ENCODE results near the gene HAO2.

HAO2 gene

DNA sequence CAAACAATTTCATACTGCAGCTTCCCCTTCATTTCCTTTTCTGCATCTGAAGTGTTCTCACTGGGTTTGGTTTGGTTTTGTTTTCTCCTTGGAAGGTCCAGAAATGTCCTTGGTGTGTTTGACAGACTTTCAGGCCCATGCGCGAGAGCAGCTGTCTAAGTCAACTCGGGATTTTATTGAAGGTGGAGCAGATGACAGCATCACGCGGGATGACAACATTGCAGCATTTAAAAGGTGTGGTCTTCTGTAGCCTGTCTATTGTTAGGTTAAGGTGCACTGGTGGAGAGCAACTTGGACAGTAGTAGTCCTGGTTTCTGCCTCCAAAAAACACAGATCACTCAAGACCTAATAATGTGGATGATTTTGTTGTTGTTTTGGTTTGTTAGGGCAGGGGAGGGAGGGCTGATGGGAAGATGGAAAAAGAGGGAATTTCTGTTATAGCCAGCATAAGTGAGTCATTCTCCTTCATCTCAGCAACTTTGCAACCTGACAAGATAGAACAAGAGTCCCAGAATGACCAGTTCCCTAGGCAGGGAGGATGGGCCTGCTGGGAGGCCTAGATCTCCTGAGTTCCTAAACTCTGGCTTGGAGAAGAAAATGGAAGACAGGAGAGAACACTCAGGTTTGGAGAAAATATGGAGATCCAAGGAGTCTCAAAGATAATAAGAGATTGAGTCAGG, 12.5 kb downstream of the HAO2 start:
- no peak overlapping the region for H3K4me3 Mint-ChIP-seq
- no peak overlapping the region for H3K27ac Mint-ChIP-seq
- DNase-seq, result no peak
- no peaks in the 10 kb centered on the region for H3K36me3 Mint-ChIP-seq (ENCODE audit: low read depth)
- H3K4me1 Mint-ChIP-seq (ENCODE audit: low read depth), result no peaks in the 10 kb centered on the region
- H3K9me3 Mint-ChIP-seq, result peaks cover 7% of the 10 kb centered on the region
- peaks cover 18% of the 10 kb centered on the region for H3K27me3 Mint-ChIP-seq

DNA sequence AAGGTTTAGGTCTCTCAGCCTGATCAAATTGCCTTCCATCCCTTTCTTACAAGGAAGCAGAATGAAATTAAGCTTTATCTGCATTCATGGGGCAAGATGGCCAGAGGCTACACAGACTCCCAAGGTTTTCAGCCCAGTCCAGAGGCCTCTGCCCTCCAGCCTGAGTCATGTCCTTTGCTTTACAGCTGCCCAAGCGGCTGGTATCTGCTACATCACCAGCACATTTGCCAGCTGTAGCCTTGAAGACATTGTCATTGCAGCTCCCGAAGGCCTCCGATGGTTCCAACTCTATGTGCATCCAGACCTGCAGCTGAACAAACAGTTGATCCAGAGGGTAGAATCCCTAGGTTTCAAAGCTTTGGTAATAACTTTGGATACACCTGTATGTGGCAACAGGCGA, 16.0 kb downstream of the HAO2 start:
- H3K27me3 Mint-ChIP-seq, result peaks cover 20% of the 10 kb centered on the region

DNA sequence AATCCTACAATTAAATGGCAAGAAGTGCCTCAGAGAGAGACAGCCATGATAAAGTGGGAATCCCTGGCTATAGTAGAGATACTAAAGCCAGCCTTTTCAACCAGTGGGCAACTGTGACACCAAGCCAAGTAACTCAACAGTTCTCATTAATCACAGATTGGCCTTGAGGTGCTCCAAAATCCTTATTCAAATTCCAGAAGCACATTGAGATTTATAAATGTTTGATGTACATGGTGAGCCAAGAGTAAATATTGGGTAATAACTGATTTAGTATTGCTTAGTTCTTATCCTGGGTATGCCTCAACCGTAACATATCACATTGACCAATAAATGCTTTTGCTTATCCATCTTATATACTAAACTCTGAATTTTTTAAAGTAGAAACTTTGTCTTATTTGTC, 17.1 kb downstream of the HAO2 start:
- H3K4me1 Mint-ChIP-seq (ENCODE audit: low read depth), result no peaks in the 10 kb centered on the region
- no peaks in the 10 kb centered on the region for H3K36me3 Mint-ChIP-seq (ENCODE audit: low read depth)
- H3K4me3 Mint-ChIP-seq, result no peak overlapping the region
- no peak overlapping the region for H3K27ac Mint-ChIP-seq
- no peak for DNase-seq
- no peaks in the 10 kb centered on the region for H3K9me3 Mint-ChIP-seq
- H3K27me3 Mint-ChIP-seq, result peaks cover 10% of the 10 kb centered on the region

More for the DNA sequence above, 16.0 kb downstream of the HAO2 start:
- Mint-ChIP-seq H3K36me3 (ENCODE audit: low read depth) (no peaks in the 10 kb centered on the region), H3K27ac (no peak overlapping the region), H3K4me1 (ENCODE audit: low read depth) (no peaks in the 10 kb centered on the region), H3K9me3 (no peaks in the 10 kb centered on the region), H3K4me3 (no peak overlapping the region)
- no peak for DNase-seq

DNA sequence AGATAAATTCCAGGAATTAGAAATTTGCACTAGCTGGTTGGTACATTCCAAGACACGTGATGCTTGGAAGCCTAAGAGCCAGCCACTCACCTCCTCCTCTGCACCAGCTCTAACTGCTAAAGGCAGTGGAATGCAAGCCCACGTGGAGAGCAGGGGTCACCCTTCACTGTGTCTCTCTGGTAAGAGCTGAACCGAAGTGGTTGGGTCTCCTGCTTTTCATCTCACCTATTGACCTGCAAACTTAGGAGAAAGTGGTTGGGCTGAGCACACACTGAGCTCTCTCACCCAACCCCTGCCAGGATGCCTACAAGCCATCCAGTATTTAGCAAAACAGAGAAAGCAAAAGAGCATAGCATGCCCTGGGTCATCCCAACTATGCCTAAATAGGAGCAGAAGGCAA, 19.3 kb downstream of the HAO2 start:
- no peaks in the 10 kb centered on the region for H3K36me3 Mint-ChIP-seq (ENCODE audit: low read depth)
- no peak overlapping the region for H3K4me3 Mint-ChIP-seq
- H3K27ac Mint-ChIP-seq, result no peak overlapping the region
- H3K4me1 Mint-ChIP-seq (ENCODE audit: low read depth), result no peaks in the 10 kb centered on the region
- H3K9me3 Mint-ChIP-seq, result no peaks in the 10 kb centered on the region
- no peak for DNase-seq
- peaks cover 3% of the 10 kb centered on the region for H3K27me3 Mint-ChIP-seq

DNA sequence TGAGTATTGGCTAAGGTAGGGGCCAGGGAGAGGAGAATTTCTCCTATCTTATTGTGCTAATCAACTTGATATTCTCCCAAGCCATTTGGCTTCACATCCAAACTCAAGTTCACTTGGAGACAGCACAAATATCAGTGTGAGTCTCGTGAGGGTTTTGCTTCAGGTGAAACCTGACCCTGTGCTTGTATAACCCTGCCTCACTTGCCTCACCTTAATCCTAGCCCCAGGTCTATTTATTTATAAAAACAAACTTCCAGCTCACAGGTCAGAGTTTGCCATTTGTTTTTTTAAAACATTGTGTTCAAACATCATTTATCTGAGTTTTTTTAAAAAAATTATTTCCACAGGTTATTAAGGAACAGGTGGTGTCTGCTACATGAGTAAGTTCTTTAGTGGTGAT, 19.9 kb downstream of the HAO2 start:
- Mint-ChIP-seq H3K36me3 (ENCODE audit: low read depth) (no peaks in the 10 kb centered on the region), H3K27me3 (peaks cover 9% of the 10 kb centered on the region), H3K27ac (no peak overlapping the region), H3K9me3 (no peaks in the 10 kb centered on the region), H3K4me1 (ENCODE audit: low read depth) (no peaks in the 10 kb centered on the region), H3K4me3 (no peak overlapping the region)
- DNase-seq, result no peak

DNA sequence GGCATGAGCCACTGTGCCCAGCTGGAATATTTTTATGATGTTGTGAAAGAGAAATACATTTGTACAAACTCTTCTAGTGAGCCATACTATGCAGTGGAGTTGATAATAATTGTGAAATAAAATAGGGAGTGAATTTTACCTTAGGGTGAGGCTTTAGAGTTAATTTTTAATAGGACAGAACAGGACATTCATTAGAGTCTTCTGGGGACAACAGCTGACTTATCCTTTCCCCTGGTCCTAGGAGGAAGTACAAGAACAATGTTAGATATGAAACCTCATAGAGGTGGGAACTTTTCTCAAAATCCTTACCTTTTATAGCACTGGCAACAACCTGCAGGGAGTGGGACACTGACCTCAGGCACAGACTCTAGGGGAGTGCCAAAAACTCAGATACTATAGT, 21.9 kb downstream of the HAO2 start:
- no peaks in the 10 kb centered on the region for H3K4me1 Mint-ChIP-seq (ENCODE audit: low read depth)
- peaks cover 15% of the 10 kb centered on the region for H3K27me3 Mint-ChIP-seq
- no peak for DNase-seq
- H3K4me3 Mint-ChIP-seq, result no peak overlapping the region
- H3K27ac Mint-ChIP-seq, result no peak overlapping the region
- H3K36me3 Mint-ChIP-seq (ENCODE audit: low read depth), result no peaks in the 10 kb centered on the region
- H3K9me3 Mint-ChIP-seq, result no peaks in the 10 kb centered on the region

DNA sequence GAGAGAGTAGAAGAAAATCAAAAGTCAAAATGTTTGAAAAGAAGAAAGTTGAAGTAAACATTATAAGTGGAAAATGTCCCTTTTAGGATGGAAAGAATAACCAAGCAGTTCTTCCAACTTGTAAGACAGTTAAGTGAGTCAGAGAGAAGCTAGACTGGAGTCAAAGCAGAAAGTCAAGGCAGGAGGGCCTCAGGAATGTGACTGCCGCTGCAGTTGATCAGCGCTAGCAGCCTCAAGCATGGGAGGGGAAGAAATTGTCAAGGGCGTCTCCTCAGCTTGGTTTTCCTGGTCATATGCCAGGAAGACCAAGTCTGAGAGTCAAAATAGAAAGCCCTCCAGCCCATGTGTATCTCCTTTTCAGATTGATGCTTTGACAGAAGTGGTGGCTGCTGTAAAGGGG, 23.2 kb downstream of the HAO2 start:
- Mint-ChIP-seq H3K27ac (no peak overlapping the region), H3K9me3 (no peaks in the 10 kb centered on the region), H3K27me3 (peaks cover 15% of the 10 kb centered on the region), H3K4me3 (no peak overlapping the region), H3K4me1 (ENCODE audit: low read depth) (no peaks in the 10 kb centered on the region), H3K36me3 (ENCODE audit: low read depth) (no peaks in the 10 kb centered on the region)
- no peak for DNase-seq

DNA sequence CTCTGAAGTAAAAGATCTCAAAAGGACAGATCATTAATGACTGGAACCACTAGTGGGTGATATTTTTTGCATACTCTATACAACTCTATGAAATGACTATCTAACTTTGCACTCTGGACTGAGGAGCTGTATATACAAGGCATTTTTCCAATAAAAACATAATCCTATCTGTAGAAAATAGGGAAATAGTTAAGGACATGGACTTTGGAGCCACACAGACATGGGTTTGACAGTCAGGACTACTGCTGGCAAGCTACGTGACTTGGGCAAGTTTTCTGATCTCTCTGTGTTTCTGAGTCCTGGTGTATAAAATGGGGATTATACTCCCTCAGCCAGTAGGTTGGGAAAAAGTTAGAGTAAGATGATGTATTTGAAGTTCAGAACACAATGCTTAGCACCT, 25.5 kb downstream of the HAO2 start:
- Mint-ChIP-seq H3K27me3 (peaks cover 15% of the 10 kb centered on the region), H3K4me1 (ENCODE audit: low read depth) (no peaks in the 10 kb centered on the region), H3K27ac (no peak overlapping the region), H3K9me3 (no peaks in the 10 kb centered on the region), H3K36me3 (ENCODE audit: low read depth) (no peaks in the 10 kb centered on the region), H3K4me3 (no peak overlapping the region)
- no peak for DNase-seq

DNA sequence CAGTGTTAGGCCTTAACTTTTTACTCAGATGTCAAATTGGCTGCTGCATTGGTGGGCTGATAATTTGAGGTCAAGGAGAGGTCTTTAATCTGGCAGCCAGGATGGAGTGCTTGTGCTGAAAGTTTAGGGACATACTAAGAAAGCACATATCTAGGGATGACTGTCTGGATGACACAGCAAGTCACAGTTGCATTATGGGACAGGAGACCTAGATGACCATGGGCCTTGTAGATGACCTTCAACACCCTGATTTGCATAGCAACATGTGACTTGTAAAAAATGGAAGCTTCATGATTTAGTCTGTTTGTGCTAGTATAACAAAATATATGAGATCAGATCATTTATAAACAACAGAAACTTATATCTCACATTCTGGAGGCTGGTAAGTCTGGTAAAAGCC, 28.4 kb downstream of the HAO2 start:
- no peaks in the 10 kb centered on the region for H3K36me3 Mint-ChIP-seq (ENCODE audit: low read depth)
- H3K27ac Mint-ChIP-seq, result no peak overlapping the region
- H3K4me3 Mint-ChIP-seq, result no peak overlapping the region
- H3K4me1 Mint-ChIP-seq (ENCODE audit: low read depth), result no peaks in the 10 kb centered on the region
- no peaks in the 10 kb centered on the region for H3K9me3 Mint-ChIP-seq
- H3K27me3 Mint-ChIP-seq, result peaks cover 13% of the 10 kb centered on the region
- no peak for DNase-seq

DNA sequence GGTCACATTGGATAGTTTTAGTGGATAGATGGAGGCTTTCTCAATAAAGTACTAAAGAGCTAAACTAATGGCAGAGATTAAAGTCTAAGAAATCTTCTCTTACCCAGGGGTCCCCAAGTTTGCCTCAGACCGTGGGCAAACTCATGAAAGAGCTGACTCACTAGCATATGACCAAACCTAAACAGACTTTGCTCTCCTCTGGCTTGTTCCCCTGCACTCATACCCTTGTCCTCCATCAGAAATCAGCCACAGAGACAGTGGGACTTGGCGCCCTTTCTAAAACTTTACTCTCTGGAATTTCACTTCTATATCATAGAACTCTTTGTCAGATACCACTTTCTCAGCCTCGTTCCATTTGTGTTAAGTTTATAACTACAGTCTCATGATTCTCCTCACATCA, 29.4 kb downstream of the HAO2 start:
- no peak overlapping the region for H3K27ac Mint-ChIP-seq
- H3K36me3 Mint-ChIP-seq (ENCODE audit: low read depth), result no peaks in the 10 kb centered on the region
- no peaks in the 10 kb centered on the region for H3K4me1 Mint-ChIP-seq (ENCODE audit: low read depth)
- peaks cover 12% of the 10 kb centered on the region for H3K27me3 Mint-ChIP-seq
- H3K9me3 Mint-ChIP-seq, result no peaks in the 10 kb centered on the region
- H3K4me3 Mint-ChIP-seq, result no peak overlapping the region
- no peak for DNase-seq

DNA sequence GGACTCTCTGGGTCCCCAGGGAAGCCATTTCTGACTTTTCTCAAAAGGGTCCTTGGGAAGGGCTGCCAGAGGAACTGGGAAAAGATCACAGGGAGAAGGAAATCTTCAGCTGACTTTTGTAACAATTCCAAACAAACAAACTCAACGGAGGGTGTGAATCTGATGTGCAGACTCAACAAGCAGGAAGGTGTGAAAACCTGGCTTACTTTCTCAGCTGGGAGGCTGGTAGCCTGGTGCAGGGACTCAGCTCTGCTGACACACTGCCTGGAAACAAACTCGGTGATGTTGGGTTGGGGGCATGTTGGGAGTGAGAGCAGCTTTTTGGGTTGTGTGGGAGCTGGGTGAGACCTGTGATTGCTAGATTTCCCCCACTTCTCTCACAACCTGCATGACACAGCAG, 36.2 kb downstream of the HAO2 start:
- no peak overlapping the region for H3K4me3 Mint-ChIP-seq
- no peaks in the 10 kb centered on the region for H3K4me1 Mint-ChIP-seq (ENCODE audit: low read depth)
- no peaks in the 10 kb centered on the region for H3K36me3 Mint-ChIP-seq (ENCODE audit: low read depth)
- DNase-seq, result no peak
- no peak overlapping the region for H3K27ac Mint-ChIP-seq
- H3K27me3 Mint-ChIP-seq, result peaks cover 28% of the 10 kb centered on the region
- peaks cover 16% of the 10 kb centered on the region for H3K9me3 Mint-ChIP-seq

DNA sequence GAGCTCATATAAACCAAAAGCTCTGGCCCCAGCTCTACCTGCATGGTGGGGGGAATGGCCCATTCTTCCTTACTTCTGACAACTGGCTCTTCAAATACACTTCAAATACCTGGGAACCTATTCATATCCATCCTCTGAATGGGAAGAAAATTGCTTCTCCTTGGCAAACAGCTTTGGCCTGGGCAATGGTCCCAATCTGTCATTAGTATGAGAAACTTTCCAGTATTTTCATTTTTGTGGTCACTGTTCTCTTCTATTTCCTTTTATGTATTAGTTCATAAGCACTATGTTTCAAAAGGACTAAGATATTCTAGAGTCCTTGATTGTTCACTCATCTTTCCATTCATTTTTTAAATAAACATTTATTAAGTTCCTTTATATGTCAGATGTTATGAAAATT, 41.1 kb downstream of the HAO2 start:
- no peaks in the 10 kb centered on the region for H3K36me3 Mint-ChIP-seq (ENCODE audit: low read depth)
- DNase-seq, result no peak

DNA sequence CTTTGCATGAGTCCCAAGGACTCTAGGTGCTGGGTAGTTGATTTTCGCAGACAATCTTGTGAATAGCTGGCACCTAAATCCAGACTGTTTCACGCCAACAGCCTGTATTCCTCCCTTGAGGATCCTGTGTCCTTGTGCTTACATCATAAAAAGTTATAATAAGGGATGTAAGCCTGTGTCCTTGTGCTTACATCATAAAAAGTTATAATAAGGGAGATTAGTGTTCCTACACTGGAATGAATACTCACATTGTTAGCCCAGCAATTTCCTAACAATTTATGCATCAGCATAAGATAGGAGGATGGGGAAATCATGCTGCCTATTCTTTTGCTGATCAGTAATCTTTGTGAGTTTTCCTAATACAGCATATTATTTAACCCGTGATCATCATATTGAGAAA, 42.4 kb downstream of the HAO2 start:
- H3K4me1 Mint-ChIP-seq (ENCODE audit: low read depth), result no peaks in the 10 kb centered on the region
- no peaks in the 10 kb centered on the region for H3K36me3 Mint-ChIP-seq (ENCODE audit: low read depth)
- peaks cover 13% of the 10 kb centered on the region for H3K9me3 Mint-ChIP-seq
- peaks cover 6% of the 10 kb centered on the region for H3K27me3 Mint-ChIP-seq
- H3K27ac Mint-ChIP-seq, result no peak overlapping the region
- no peak for DNase-seq
- H3K4me3 Mint-ChIP-seq, result no peak overlapping the region

More for the DNA sequence above, 41.1 kb downstream of the HAO2 start:
- Mint-ChIP-seq H3K4me1 (ENCODE audit: low read depth) (no peaks in the 10 kb centered on the region), H3K27ac (no peak overlapping the region), H3K27me3 (peaks cover 12% of the 10 kb centered on the region), H3K9me3 (peaks cover 13% of the 10 kb centered on the region), H3K4me3 (no peak overlapping the region)

DNA sequence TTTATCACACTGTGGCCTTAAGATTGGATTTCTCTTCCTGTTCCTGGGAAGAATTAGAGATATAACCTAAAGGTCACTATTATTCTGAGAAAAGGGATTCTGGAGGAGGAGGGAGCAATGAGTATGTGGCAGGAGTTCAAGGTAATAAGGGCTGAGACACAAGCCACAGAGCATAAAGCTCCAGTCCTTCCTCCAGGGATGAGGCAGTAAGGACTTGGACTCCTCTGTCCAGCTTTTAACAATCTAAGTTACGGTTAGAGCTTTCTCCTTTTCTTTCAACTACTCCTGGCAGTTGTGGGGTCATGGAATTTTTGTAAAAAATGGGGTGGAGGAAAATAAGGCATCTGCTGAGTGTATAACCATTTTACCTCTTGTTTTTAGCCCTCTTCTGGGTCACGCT, 46.4 kb downstream of the HAO2 start, which contains the start of gene HSD3B2:
Gene HSD3B2, plus strand, starts transcription at position 201 of the 400 bp plus-strand sequence. CDS start 270 bp downstream, outside the sequence.
- Mint-ChIP-seq H3K4me3 (no peak within 1 kb of the TSS), H3K36me3 (ENCODE audit: low read depth) (no peaks in the 10 kb centered on the region)
- no peak for DNase-seq

DNA sequence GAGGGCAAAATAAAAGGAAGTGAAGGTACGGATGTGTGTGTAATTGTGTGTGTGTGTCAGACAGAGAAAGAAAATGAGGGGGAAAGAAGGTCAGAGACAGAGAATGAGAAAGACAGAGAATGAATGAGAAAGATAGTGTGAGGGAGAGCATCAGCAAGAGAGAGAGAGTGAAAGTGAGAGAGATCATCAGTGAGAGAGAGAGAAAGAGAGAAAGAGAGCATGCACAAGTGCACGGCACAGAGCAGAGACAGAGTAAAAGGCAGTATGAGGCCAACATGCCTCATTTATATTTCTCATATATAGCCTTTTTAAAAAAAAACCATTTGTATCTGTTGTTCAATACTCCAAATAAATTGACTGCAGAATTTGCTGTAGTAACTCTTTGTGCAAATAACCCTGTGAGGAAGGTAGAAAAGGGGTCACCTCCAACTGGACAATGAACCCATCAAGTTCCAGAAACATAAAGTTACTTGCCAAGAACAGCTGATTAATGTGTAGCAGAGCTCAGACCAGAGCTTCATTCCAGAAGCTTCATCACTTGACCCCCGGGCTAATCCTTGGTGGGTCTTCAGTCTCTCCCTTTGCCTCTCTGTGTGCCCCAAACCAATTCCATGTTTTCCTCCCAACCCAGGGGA, 47.5 kb downstream of the HAO2 start:
- Mint-ChIP-seq H3K27ac (no peak overlapping the region), H3K9me3 (no peaks in the 10 kb centered on the region), H3K27me3 (no peaks in the 10 kb centered on the region), H3K4me1 (ENCODE audit: low read depth) (no peaks in the 10 kb centered on the region), H3K4me3 (no peak overlapping the region), H3K36me3 (ENCODE audit: low read depth) (no peaks in the 10 kb centered on the region)
- DNase-seq, result no peak

More for the DNA sequence above, 46.4 kb downstream of the HAO2 start, which contains the start of gene HSD3B2:
- H3K27ac Mint-ChIP-seq, result no peak within 1 kb of the TSS
- H3K9me3 Mint-ChIP-seq, result no peaks in the 10 kb centered on the region
- no peaks in the 10 kb centered on the region for H3K4me1 Mint-ChIP-seq (ENCODE audit: low read depth)
- peaks cover 2% of the 10 kb centered on the region for H3K27me3 Mint-ChIP-seq
